ENCODE results near the gene SMIM14. TPM values are rescaled to one million over a fixed set of nuclear protein-coding genes. Genes with fewer than 3 reads are reported as not detected.
"Not testable (repeated sequence)": the region's sequence is repeated elsewhere in the genome, so short reads cannot be mapped to it uniquely, and the experiment has no call there.

The SMIM14 gene
- total and polyA plus RNA-seq, 12 donors: 5.4 to 15.2 (median 11.6) TPM

DNA sequence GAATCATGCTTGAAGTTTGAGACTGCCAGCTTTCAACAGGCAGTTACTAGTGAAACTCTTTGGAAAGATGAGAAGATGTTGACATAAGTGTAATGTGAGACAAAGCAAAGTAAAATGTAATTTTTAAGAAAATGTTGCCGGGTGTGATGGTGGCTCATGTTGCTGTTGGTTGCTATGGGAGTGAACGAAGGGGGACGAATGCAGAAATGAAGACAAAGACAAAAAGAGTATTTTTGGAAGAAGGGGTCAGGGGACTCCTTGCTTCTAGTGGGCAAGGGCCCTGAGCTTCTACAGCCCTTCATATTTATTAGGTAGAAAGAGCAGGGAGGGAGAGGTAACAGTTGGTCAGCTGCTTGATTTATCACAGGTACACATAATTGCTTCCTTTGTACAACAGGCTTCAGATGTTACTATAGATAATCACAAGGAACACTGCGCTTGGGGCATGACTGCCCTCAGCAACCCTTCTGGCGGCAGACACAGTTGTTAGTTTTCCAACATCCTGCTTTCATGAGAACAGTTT lies 99.5 kb downstream of the SMIM14 start:
- DNase-seq (no peak), ATAC-seq (no peak)
- Histone ChIP-seq H3K27ac (no peak overlapping the region), H3K27me3 (no peaks in the 10 kb centered on the region), H3K9me3 (no peaks in the 10 kb centered on the region), H3K4me3 (no peak overlapping the region), H3K4me1 (no peaks in the 10 kb centered on the region), H3K36me3 (peaks cover 0 to 37% (median 2%) of the 10 kb centered on the region in 9 donors)
- 94 to 99% methylated on average over 5 of the region's 5 CpGs for WGBS, 2 donors
- TF ChIP-seq, protein P1, sequence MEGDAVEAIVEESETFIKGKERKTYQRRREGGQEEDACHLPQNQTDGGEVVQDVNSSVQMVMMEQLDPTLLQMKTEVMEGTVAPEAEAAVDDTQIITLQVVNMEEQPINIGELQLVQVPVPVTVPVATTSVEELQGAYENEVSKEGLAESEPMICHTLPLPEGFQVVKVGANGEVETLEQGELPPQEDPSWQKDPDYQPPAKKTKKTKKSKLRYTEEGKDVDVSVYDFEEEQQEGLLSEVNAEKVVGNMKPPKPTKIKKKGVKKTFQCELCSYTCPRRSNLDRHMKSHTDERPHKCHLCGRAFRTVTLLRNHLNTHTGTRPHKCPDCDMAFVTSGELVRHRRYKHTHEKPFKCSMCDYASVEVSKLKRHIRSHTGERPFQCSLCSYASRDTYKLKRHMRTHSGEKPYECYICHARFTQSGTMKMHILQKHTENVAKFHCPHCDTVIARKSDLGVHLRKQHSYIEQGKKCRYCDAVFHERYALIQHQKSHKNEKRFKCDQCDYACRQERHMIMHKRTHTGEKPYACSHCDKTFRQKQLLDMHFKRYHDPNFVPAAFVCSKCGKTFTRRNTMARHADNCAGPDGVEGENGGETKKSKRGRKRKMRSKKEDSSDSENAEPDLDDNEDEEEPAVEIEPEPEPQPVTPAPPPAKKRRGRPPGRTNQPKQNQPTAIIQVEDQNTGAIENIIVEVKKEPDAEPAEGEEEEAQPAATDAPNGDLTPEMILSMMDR (IDR thresholded peaks at IDR 0.05): no peak
- intact Hi-C loops (cut with DNase I): no loop called here

DNA sequence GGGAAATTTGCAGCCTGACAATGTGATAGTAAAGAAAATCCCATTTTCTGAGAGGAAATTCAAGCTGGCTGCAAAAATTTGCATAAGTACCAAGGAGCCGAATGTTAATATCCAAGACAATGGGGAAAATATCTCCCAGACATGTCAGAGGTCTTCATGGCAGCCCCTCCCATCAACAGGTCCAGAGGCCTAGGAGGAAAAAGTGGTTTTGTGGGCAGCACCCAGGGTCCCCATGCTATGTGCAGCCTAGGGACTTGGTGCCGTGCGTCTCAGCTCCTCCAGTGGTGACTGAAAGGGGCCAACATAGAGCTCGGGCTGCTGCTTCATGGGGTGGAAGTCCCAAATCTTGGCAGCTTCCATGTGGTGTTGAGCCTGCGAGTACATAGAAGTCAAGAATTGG lies 105.1 kb downstream of the SMIM14 start:
- intact Hi-C loops (cut with DNase I): no loop called here
- 98 to 99% methylated on average over 5 of the region's 5 CpGs for WGBS, 2 donors
- TF ChIP-seq, protein P1 (IDR thresholded peaks at IDR 0.05): no peak
- Histone ChIP-seq H3K4me1 (peaks cover 0 to 11% (median 6%) of the 10 kb centered on the region in 9 donors), H3K4me3 (no peak overlapping the region), H3K9me3 (peaks cover 0 to 7% (median 0%) of the 10 kb centered on the region in 11 donors), H3K36me3 (peaks cover 0 to 55% (median 7%) of the 10 kb centered on the region in 9 donors), H3K27ac (no peak overlapping the region), H3K27me3 (no peaks in the 10 kb centered on the region)
- ATAC-seq (no peak), DNase-seq (no peak)

DNA sequence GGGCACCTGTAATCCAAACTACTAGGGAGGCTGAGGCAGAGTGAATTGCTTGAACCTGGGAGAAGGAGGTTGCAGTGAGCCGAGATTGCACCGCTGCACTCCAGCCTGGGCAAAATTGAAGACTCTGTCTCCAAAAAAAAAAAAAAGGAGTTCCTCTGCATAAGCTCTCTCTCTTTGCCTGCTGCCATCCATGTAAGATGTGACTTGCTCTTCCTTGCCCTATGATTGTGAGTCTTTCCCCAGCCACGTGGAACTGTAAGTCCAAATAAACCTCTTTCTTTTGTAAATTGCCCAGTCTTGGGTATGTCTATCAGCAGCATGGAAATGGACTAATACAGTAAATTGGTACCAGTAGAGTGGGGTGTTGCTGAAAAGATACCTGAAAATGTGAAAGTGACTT lies 106.4 kb downstream of the SMIM14 start:
- DNase-seq; H3K27ac ChIP-seq; H3K9me3 ChIP-seq; intact Hi-C loops (cut with DNase I); ATAC-seq; H3K27me3 ChIP-seq; H3K4me3 ChIP-seq: not testable (repeated sequence)
- peaks cover 0 to 55% (median 7%) of the 10 kb centered on the region in 9 donors for H3K36me3 ChIP-seq
- WGBS, 2 donors: 82 to 100% methylated on average over 3 of the region's 3 CpGs
- peaks cover 0 to 17% (median 13%) of the 10 kb centered on the region in 9 donors for H3K4me1 ChIP-seq

DNA sequence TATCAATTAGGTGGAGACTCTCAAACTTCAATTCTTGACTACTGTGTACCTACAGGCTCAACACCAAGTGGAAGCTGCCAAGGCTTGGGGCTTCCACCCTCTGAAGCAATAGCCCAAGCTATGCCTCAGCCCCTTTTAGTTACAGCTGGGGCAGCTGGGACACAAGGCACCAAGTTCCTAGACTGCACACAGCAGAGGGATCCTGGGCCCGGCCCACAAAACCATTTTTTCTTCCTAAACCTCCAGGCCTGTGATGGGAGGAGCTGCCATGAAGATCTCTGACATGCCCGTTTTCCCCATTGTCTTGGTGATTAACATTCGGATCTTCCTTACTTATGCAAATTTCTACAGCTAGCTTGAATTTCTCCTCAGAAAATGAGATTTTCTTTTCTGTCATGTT lies 108.0 kb downstream of the SMIM14 start:
- ATAC-seq (no peak), DNase-seq (no peak)
- TF ChIP-seq, protein P1 (IDR thresholded peaks at IDR 0.05): no peak
- no peaks in the 10 kb centered on the region for H3K27me3 ChIP-seq
- H3K27ac ChIP-seq: no peak overlapping the region
- no peak overlapping the region for H3K4me3 ChIP-seq
- intact Hi-C loops (cut with DNase I): no loop called here
- H3K36me3 ChIP-seq: peaks cover 0 to 47% (median 7%) of the 10 kb centered on the region in 9 donors
- peaks cover 0 to 7% (median 0%) of the 10 kb centered on the region in 11 donors for H3K9me3 ChIP-seq
- peaks cover 0 to 28% (median 21%) of the 10 kb centered on the region in 9 donors for H3K4me1 ChIP-seq
- WGBS, 2 donors: 99 to 100% methylated on average over 3 of the region's 3 CpGs

DNA sequence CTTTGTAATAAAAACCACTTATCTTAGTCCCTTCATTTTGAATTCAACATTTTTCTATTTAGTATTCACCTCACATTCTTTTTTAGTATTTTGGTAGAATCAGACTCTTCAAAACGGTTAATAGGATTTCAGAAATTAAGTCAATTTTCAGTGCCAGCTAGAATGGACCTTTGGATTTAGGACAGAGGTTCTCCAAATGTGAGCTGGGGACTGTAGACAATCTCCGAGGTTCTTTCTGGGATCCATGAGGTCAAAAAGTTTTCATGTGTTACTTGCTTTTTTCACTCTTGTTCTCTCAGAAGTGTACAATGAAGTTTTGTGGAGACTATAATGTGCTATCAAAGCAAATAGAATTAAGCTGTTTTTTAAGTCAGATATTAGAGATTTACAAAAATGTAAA lies 109.1 kb downstream of the SMIM14 start:
- WGBS, 2 donors: 91 to 93% methylated on average over 2 of the region's 2 CpGs
- peaks cover 0 to 35% (median 7%) of the 10 kb centered on the region in 9 donors for H3K36me3 ChIP-seq
- no peak overlapping the region for H3K27ac ChIP-seq
- no peak overlapping the region for H3K4me3 ChIP-seq
- peaks cover 0 to 7% (median 0%) of the 10 kb centered on the region in 11 donors for H3K9me3 ChIP-seq
- no peak for DNase-seq
- H3K4me1 ChIP-seq: peaks cover 0 to 29% (median 21%) of the 10 kb centered on the region in 9 donors
- ATAC-seq: no peak
- TF ChIP-seq, protein P1 (IDR thresholded peaks at IDR 0.05): no peak
- no peaks in the 10 kb centered on the region for H3K27me3 ChIP-seq
- intact Hi-C loops (cut with DNase I): loop anchor here in 5 of 10 donors (5.0 kb wide), 4 partner anchors 62 to 448 kb away; partner anchors contain the start of genes PDS5A (in 4 of the 5), SMIM14 (in 1 of the 5) and UBE2K (in 1 of the 5)

Measured in heart right ventricle (tissue), 16 donors.